NCI-H1105 treated with DMSO at 0.1 percent for 48 hours (cell line): ENCODE results near the gene AQP2.
A peak's percentile ranks its signal among the peaks of the same experiment; 100 is the strongest.

Experiments
- DNase-seq: peaks from one replicate; lab custom pipeline; 2025; lab: John Stamatoyannopoulos, UW

AQP2 gene

GRCh38 chr12:49941556-49942511 is 8.7 kb upstream of the AQP2 start:
- no peak for DNase-seq

DNA sequence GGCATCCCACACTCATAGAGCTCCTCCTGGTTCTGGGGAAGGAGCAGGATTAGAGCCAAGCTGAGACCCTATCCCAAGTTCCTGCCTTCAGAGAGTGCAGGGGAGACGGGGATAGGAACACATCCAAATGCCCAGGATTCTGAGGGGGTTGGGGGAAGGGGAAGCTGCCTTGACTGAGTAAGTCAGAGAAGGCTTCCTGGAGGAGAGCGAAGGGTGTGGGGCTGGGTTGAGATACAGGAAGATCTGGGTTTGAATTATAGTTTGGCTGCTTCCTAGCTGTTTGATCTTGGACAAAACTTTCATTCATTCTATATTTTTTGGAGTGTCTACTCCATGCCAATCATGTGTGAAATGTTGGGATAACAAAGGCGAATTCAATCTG is 8.0 kb upstream of the AQP2 start:
- DNase-seq: no peak

GRCh38 chr12:49942921-49943624 is 7.5 kb upstream of the AQP2 start:
- no peak for DNase-seq

DNA sequence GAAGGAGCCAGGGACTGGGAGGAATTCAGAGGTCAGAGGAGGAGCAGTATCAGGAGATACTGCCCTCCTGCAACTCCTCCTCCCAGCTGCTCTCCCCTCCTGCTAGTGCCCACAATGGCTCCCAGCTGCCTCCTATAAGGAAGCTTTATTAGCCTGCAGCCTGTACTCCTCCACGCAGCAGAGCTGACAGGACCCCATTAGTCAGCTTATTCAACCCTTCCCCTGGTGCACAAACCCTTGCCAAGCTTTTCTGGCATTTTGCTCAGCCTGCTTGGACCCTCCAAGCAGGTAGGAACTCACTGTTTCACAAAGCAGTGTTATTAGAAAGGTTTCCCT is 6.9 kb upstream of the AQP2 start:
- DNase-seq: no peak

DNA sequence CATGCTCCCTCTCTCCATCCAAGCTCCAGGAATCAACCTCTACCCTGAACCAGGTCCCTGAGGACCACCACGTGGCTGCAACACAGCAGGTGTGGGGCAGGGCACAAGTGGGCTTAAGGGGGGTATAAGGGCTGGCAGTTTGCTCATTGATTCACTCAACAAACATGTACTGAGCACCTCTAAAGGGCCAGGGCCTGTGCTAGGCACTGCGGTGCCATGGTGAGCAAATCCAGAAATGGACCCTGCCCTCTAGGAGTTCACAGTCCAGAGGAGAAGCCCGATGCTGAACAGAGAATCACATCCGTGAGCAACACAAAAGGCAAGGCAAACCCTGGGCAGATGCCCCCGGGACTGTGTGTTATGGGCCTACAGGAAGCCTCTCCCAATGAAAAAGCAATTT is 6.5 kb upstream of the AQP2 start:
- DNase-seq: no peak

DNA sequence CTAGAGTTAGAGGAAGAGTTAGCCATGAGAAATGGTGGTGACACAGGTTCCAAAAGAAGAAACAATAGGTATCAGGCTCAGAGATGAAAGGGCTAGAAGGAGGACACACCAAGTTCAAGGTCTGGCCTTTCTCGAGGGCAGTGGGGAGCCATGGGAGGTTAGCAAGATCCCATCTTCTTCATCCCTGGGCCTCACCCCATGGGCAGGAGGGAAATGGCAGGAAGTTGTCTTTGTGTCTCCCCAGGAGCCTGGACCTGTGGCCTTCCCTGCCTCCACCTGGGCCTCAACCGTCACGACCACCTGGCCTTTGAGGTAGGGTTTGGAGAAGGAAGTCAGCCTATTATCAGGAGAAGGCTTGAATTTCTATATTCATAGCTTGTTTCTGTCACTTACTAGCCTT is 5.8 kb upstream of the AQP2 start:
- no peak for DNase-seq

- DNase-seq: no peak
These were observed 5.0 kb upstream of the AQP2 start for GRCh38 chr12:49945394-49946080.

DNA sequence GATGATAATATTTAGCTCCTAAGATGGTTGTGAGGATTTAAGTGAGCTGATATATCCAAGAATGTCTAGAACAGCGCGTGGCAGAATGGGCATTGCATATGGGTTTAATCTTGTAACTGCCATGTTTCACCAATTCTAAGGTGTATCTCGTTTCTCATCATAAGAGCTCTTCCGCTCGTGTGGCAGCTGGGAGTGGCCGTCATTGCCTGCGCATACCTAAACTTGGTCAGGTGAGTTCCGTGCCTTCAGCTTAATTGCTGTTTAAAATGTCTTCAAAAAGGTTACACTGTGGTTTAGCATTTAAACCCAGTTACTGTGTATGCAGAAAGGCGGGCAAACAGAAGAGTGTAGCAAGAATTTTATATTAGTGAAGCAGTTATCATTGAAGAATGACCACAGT is 4.5 kb upstream of the AQP2 start:
- DNase-seq: no peak

- DNase-seq: peak; percentile 4
These were observed 4.0 kb upstream of the AQP2 start for GRCh38 chr12:49946497-49946896.

DNA sequence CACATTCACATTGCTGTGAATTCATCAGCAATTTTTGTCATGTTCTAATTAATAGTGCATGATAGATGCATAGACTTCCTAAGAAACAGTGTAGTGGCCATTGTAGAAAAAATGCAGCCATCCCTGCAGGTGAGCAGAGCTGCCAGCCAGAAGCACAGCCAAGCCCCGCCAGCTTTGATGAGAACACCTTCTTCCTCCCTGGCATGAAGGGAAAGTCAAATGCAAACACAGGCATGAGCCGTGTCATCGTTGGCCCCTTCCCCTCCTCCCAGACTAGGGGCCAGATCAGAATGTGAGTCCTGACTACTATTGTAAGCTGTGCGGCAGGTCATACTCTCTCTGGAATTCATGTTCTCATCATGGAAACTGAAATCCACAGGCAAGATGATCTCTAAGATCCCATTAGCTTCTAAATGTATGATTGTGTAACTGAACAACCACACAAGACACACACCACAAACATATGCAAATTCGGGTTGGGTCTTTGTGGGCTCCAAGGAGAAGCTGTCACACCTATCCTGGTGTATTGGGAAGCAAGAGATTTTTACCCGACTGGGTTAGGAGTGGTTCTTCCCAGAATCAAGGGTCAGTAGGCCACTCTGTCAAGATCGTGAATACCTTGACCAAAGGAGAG is 2.8 kb upstream of the AQP2 start:
- no peak for DNase-seq

- DNase-seq: no peak
These were observed 1.4 kb upstream of the AQP2 start for GRCh38 chr12:49948866-49949845.

DNA sequence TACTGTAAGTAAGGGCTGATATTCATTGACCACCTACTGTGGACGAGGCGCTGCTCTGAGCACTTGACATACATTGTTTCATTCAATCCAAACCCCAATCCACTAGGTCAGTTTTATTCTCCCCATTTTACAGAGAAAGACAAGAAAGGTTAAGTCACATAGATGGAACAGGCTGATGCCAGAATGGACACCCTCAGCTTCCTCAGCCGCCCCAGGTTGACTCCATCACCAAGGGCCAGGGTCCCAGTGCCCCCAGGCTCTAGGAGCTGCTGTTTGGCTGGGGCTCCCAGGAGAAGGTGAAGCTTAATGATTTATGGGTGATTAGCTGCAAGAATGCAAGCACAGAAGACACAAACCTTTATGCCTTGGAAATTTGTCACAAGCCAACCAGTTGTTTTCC is 671 bp upstream of the AQP2 start:
- no peak for DNase-seq

GRCh38 chr12:49951411-49952240 is 1.1 kb downstream of the AQP2 start:
- DNase-seq: no peak

- no peak for DNase-seq
These were observed 2.0 kb downstream of the AQP2 start for GRCh38 chr12:49952391-49953055.

DNA sequence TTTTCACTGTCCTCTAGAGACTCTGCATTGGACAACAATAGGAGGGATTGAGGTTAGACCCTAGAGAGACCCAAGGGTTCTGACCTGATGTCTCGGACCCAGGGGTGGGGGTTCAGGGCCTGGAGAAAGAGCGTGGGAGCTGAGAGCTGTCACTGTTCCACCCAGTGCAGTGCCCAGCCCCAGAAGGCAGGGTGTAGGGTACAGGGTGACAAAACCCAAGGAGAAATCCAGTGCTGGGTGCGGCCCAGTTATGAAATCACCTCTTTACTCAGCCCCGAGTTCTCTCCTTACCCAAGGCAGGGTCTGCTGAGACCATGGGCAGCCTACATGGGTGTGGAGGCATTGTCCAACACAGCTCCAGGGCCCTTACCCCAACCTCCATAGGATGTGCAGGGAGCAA is 2.6 kb downstream of the AQP2 start:
- DNase-seq: no peak

DNA sequence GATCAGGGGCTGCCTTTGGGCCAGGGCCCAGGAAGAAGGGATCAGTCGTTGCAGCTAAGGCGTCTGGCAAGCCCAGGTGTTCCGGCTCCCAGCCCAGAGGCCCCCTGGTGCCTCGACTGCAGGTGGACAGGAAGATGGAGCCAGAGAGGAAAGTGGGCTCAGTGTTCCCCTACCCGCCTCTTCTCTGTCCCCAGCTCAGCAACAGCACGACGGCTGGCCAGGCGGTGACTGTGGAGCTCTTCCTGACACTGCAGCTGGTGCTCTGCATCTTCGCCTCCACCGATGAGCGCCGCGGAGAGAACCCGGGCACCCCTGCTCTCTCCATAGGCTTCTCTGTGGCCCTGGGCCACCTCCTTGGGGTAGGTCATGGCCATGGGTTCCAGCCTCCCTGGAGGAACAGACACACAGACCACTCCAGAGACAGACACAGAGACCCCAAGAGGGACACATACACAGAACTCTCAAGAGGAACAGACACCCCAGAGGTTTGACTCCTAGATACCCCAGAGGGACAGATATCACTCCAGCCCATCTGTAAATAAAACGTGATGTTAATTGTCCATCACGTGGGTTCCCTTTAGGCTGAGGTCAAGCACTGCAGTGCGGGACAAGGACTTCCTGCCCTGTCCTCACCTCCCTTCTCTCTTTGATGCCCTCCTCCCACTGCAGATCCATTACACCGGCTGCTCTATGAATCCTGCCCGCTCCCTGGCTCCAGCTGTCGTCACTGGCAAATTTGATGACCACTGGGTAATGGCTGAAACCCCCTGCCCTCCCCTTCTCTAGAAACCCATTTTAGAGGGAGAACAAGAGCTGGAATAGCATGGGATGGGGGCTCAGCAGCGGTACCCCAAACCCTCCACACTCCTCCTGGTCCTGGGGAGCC is 3.7 kb downstream of the AQP2 start:
- no peak for DNase-seq

- DNase-seq: no peak
These were observed 4.6 kb downstream of the AQP2 start for GRCh38 chr12:49954863-49955830.
